Activated CD4-positive, alpha-beta memory T cell treated with anti-CD3 and anti-CD28 coated beads for 36 hours (primary cell): ENCODE results near the gene DHX29. TPM values are rescaled to one million over a fixed set of nuclear protein-coding genes. Genes with fewer than 3 reads are reported as not detected.

Experiments
- CTCF ChIA-PET: fragments of 350-600 bp; sonication (Branson Sonifier 250); formaldehyde crosslinking; loops from one replicate; lab custom pipeline; 2021; ENCODE audit warnings: antibody characterized with exemption, inconsistent platforms; lab: Charles Lee
- POLR2A ChIA-PET: fragments of 350-600 bp; sonication (Branson Sonifier 250); formaldehyde crosslinking; loops from one replicate; lab custom pipeline; 2021; ENCODE audit warnings: antibody characterized with exemption; lab: Charles Lee
- DNase-seq: peaks from one replicate; pipeline ENCODE4 v3.0.0-alpha.2; 2020
- H3K27ac Mint-ChIP-seq: one replicate; pipeline ENCODE4 v1.8.0; 2021; ENCODE audit warnings: mixed read lengths
- H3K27me3 Mint-ChIP-seq: one replicate; pipeline ENCODE4 v1.8.0; 2021; ENCODE audit warnings: mixed read lengths
- H3K36me3 Mint-ChIP-seq: one replicate; pipeline ENCODE4 v1.8.0; 2021; ENCODE audit warnings: mixed read lengths
- H3K4me1 Mint-ChIP-seq: one replicate; pipeline ENCODE4 v1.8.0; 2021; ENCODE audit warnings: low read depth, mixed read lengths
- H3K4me3 Mint-ChIP-seq: one replicate; pipeline ENCODE4 v1.8.0; 2021; ENCODE audit warnings: mild to moderate bottlenecking, mixed read lengths
- H3K9me3 Mint-ChIP-seq: one replicate; pipeline ENCODE4 v1.8.0; 2021; ENCODE audit warnings: mixed read lengths
- intact Hi-C: fragments of 100-400 bp; cut with micrococcal nuclease; formaldehyde crosslinking; loops from one replicate; pipeline ENCODE4 v1.15.1; 2023
- total RNA-seq, 2 experiments: library from RNA; stranded (reverse); gene quantifications; one replicate each; pipeline ENCODE4 v1.2.3, GENCODE V29; 2021

The DHX29 gene
- total RNA-seq, 2 experiments from 2014 or later: 11.5 to 11.8 TPM

DNA sequence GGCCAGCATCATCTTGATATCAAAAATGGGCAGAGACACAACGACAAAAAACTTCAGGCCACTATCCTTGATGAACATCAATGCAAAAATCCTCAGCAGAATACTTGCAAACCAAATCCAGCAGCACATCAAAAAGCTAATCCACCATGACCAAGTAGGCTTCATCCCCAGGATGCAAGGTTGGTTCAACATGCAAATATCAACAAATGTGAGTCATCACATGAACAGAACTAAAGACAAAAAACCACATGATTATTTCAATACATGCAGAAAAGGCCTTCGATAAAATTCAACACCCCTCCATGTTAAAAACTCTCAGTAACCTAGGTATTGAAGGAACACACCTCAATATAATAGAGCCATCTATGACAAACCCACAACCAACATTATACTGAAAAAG lies 8.8 kb upstream of the DHX29 start:
- H3K36me3 Mint-ChIP-seq: peaks cover 23% of the 10 kb centered on the region
- peaks cover 49% of the 10 kb centered on the region for H3K4me1 Mint-ChIP-seq
- intact Hi-C loops: no loop called here
- no peak for DNase-seq
- ChIA-PET POLR2A (no interaction called here), CTCF (interaction anchor here (1.1 kb wide), 1 partner anchor 9 kb away, joined by 3 read pairs; the partner anchor contains the start of genes DHX29 and MTREX)
- no peak overlapping the region for H3K4me3 Mint-ChIP-seq
- H3K27me3 Mint-ChIP-seq: no peaks in the 10 kb centered on the region
- H3K27ac Mint-ChIP-seq: no peak overlapping the region
- peaks cover 18% of the 10 kb centered on the region for H3K9me3 Mint-ChIP-seq

DNA sequence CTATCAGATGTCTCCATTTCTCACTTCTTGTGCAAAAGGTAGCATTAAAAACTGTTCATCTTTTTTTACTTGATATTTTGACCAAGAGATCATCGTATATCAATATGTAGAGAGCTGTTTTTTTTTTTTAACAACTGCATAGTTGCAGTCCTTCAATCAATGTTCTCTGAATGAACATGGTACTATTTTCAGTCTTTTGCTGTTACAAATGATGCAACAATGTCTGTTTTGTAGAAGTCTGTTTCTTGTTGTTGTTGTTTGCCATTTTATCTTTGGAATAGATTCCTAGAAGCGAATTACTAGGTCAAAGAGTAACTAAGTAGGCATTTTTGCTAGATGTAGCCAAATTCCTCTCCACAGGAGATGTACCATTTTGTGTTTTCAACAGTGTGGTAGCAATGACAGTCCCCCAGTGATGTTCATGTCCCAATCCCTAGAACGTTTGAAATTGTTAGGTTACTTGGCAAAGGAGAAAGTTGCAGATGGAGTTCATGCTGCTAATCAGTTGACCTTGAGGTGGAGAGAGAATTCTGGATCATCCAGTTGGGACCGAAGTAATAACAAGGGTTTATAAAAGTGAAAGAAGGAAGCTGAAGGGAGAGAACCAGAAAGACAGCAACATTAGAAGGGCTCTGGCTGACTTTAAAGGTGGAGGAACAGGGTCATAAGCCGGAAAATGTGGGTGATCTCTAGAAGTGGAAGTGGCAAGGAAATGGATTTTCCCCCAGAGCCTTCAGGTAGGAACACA lies 6.5 kb upstream of the DHX29 start:
- H3K9me3 Mint-ChIP-seq: peaks cover 18% of the 10 kb centered on the region
- no peak overlapping the region for H3K4me3 Mint-ChIP-seq
- H3K36me3 Mint-ChIP-seq: peaks cover 25% of the 10 kb centered on the region
- no peaks in the 10 kb centered on the region for H3K27me3 Mint-ChIP-seq
- no peak overlapping the region for H3K27ac Mint-ChIP-seq
- ChIA-PET POLR2A (no interaction called here), CTCF (no interaction called here)
- intact Hi-C loops: no loop called here
- DNase-seq: no peak
- H3K4me1 Mint-ChIP-seq: peaks cover 52% of the 10 kb centered on the region

DNA sequence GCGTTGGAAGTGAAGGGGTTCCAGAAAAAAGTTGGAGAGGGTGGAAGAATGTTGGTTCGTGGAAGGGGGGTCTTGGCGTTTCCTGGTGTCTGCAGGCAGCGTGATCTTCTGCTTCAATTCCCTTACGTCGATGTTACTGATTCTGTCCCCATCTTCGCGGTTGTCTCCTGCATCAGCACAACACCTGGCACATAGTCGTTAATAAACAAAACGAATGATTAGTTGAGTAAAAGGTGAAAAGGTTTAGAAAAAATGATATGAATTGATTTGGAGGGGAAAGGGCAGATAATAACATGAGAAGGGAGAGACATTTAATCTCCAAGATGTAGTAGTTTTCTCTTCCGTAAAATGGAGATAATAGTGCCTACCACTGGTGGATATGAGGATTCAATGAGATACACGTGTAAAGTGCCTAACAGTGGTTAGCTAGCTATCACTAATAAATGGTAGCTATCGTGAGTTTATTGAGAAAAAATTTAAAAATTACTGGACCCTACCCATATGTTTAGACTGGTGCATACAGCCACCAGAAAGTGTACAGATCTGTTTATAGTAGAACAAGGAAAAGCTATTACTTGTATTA lies 851 bp upstream of the DHX29 start:
- H3K27ac Mint-ChIP-seq: no peak overlapping the region
- POLR2A ChIA-PET: interaction anchor here (1.0 to 2.3 kb wide), 2 partner anchors 31 to 135 kb away, joined by 4 to 6 read pairs; partner anchors contain the start of gene CDC20B
- H3K4me1 Mint-ChIP-seq: peaks cover 35% of the 10 kb centered on the region
- H3K4me3 Mint-ChIP-seq: no peak overlapping the region
- no peaks in the 10 kb centered on the region for H3K27me3 Mint-ChIP-seq
- intact Hi-C loops: loop anchor here (1.0 kb wide), 2 partner anchors 30 to 81 kb away; partner anchors contain the start of gene MCIDAS
- DNase-seq: peak; percentile 31
- peaks cover 10% of the 10 kb centered on the region for H3K36me3 Mint-ChIP-seq
- peaks cover 3% of the 10 kb centered on the region for H3K9me3 Mint-ChIP-seq
- CTCF ChIA-PET: interaction anchor here (0.6 to 2.0 kb wide), 9 partner anchors 11 to 383 kb away, joined by 3 to 5 read pairs (median 4); no protein-coding TSS in a partner anchor

DNA sequence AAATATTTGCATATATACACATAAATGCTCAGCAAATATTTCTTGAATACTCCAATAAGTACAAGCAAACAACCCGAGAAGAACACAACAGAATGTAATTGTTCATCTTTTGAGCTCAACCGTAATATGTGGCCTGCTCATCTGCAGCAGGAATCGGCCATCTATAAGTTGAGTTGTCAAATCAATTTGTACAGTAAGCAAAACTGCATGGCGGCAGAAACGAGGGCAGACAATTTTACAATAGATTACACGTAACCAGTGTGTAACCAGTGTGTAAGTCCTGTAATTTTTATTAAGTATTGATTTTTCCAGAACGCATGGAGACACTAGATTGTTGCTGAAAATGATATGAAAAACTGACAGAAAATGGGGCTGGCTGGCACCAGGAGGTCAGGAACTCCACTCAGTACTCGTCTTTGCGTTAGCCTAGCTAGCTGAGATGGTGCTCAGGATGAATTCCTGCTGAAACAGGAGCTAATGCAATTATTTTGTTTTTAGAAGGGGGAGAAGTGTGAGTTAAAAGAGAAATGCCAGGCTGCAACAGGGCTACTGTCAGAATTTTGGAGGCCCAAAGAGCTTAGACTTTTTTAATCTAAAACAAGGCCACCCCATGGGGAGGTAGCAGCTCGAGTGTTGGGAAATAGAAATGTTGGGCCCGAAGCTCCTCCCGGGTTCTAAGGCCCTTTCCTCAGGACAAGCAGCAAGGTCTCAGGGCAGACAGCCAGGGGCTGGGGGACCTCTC lies 682 bp downstream of the DHX29 start:
- POLR2A ChIA-PET: interaction anchor here (0.6 to 2.3 kb wide), 7 partner anchors 9 to 404 kb away, joined by 3 to 6 read pairs (median 4); partner anchors contain the start of gene CDC20B
- CTCF ChIA-PET: interaction anchor here (0.6 to 2.0 kb wide), 10 partner anchors 9 to 385 kb away, joined by 3 to 5 read pairs (median 3); partner anchors contain the start of gene CDC20B
- intact Hi-C loops: loop anchor here (1.0 kb wide), 1 partner anchor 134 kb away; the partner anchor contains the start of gene CDC20B
- H3K27me3 Mint-ChIP-seq: no peaks in the 10 kb centered on the region
- DNase-seq: peak; percentile 14
- H3K36me3 Mint-ChIP-seq: peaks cover 15% of the 10 kb centered on the region
- peaks cover 25% of the 10 kb centered on the region for H3K4me1 Mint-ChIP-seq
- no peak overlapping the region for H3K27ac Mint-ChIP-seq
- H3K9me3 Mint-ChIP-seq: peaks cover 3% of the 10 kb centered on the region
- no peak overlapping the region for H3K4me3 Mint-ChIP-seq

DNA sequence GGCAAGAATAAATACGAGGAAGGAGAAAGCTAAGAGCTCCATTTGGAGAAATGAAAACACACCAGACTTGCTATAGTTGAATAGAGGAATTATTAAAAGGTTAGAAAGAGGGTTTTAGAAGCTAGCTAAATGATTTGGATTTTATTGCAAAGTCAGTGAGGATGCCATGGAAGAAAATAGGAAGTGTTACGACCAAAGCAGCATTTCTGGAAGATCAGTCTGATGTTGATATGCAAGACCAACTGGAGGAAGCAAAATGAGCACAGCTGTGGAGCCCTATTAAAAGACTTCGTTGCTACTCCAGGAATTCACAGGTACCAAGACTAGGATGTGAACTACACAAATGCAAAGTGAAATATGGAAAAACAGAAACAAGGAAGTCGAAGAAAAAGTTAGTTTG lies 2.1 kb downstream of the DHX29 start:
- intact Hi-C loops: no loop called here
- DNase-seq: no peak
- peaks cover 15% of the 10 kb centered on the region for H3K4me1 Mint-ChIP-seq
- H3K4me3 Mint-ChIP-seq: no peak overlapping the region
- peaks cover 15% of the 10 kb centered on the region for H3K36me3 Mint-ChIP-seq
- no peak overlapping the region for H3K27ac Mint-ChIP-seq
- H3K27me3 Mint-ChIP-seq: no peaks in the 10 kb centered on the region
- POLR2A ChIA-PET: no interaction called here
- CTCF ChIA-PET: interaction anchor here (0.7 to 1.1 kb wide), 2 partner anchors 21 to 37 kb away, joined by 3 read pairs; no protein-coding TSS in a partner anchor
- peaks cover 7% of the 10 kb centered on the region for H3K9me3 Mint-ChIP-seq

DNA sequence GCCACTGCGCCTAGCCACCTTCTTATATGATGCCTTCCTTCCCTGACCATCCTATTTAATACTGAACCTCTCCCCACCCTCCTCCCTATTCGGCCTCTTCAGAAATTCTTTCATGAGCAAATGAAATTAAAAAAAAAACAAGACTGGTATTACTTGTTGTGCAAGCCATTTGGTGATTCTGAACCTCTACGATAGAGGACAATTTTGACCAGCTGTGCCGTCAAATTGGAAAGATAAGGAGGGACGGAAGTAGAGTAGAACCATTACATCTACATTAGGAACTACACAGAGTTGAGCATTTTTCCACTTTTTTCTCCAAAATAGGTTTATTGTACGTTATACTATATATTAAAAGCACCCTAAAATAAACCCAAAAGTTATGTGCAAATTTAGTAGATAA lies 2.9 kb downstream of the DHX29 start:
- peaks cover 13% of the 10 kb centered on the region for H3K4me1 Mint-ChIP-seq
- POLR2A ChIA-PET: no interaction called here
- intact Hi-C loops: no loop called here
- CTCF ChIA-PET: interaction anchor here (1.1 kb wide), 1 partner anchor 38 kb away, joined by 3 read pairs; no protein-coding TSS in a partner anchor
- peaks cover 15% of the 10 kb centered on the region for H3K36me3 Mint-ChIP-seq
- H3K4me3 Mint-ChIP-seq: no peak overlapping the region
- no peak for DNase-seq
- no peak overlapping the region for H3K27ac Mint-ChIP-seq
- H3K27me3 Mint-ChIP-seq: no peaks in the 10 kb centered on the region
- peaks cover 7% of the 10 kb centered on the region for H3K9me3 Mint-ChIP-seq

DNA sequence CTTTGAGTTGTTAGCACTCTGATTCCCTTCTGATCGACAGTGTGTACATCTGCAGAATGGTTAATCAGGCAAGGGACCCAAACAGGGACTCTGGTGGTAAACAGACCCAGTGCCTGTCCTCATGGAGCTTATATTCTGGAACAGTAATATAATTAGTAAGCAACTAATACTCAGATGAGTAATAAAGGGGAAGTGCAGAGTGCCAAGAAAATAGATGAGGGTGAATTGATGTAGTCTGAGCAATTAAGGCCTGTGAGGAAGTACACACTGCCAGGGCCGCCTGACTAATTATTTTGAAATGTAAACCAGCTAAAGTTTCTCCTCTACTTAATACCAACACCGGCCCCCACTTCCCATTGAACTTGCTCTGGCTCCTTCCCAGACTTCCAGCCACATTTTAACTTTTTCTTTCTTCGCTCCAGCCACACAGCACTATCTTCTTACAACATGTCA lies 4.2 kb downstream of the DHX29 start:
- CTCF ChIA-PET: interaction anchor here (1.2 kb wide), 1 partner anchor 131 kb away, joined by 3 read pairs; no protein-coding TSS in a partner anchor

DNA sequence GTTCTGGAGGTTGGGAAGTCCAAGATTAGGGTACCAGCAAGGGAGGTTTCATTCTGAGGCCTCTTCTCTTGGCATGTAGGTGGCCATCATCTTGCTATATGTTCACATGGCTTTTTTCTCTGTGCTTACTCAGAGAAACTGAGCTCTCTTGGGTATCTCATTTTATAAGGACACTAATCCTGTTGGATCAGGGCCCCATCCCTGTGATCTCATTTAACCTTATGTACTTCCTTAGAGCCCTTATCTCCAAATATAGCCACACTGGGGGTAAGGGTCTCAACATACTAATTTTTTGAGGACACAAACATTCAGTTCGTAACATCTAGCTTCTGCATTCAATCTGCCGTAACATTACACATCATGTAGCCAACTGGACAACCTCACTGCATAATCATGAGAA lies 6.6 kb downstream of the DHX29 start:
- H3K4me1 Mint-ChIP-seq: peaks cover 13% of the 10 kb centered on the region
- no peak overlapping the region for H3K4me3 Mint-ChIP-seq
- H3K9me3 Mint-ChIP-seq: peaks cover 7% of the 10 kb centered on the region
- H3K36me3 Mint-ChIP-seq: peaks cover 20% of the 10 kb centered on the region
- ChIA-PET CTCF (no interaction called here), POLR2A (interaction anchor here (0.7 kb wide), 1 partner anchor 312 kb away, joined by 3 read pairs; no protein-coding TSS in a partner anchor)
- intact Hi-C loops: no loop called here
- H3K27ac Mint-ChIP-seq: no peak overlapping the region
- no peaks in the 10 kb centered on the region for H3K27me3 Mint-ChIP-seq
- no peak for DNase-seq

More for the DNA sequence above, 4.2 kb downstream of the DHX29 start:
- POLR2A ChIA-PET: no interaction called here
- H3K36me3 Mint-ChIP-seq: peaks cover 15% of the 10 kb centered on the region
- H3K27ac Mint-ChIP-seq: no peak overlapping the region
- peaks cover 13% of the 10 kb centered on the region for H3K4me1 Mint-ChIP-seq
- H3K9me3 Mint-ChIP-seq: peaks cover 7% of the 10 kb centered on the region
- no peak overlapping the region for H3K4me3 Mint-ChIP-seq
- intact Hi-C loops: no loop called here
- H3K27me3 Mint-ChIP-seq: no peaks in the 10 kb centered on the region
- DNase-seq: no peak

DNA sequence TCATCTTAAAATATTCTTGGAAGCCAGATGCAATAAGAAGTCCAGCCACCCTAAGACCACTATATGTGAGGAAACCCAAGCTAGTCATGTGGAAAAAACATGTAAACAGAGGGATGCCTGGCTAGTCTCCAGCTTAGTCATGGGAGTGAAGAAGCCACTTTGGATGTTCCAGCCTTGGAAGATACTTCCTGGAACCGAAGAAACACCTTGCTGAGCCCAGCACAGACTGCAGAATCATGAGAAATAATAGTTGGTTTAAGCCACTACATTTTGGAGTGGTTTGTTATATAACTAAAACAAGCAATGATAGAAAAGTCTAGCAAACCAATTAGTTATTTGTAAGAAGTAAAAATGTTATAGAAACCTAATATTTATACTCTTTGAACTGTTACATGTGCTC lies 12.6 kb downstream of the DHX29 start:
- CTCF ChIA-PET: no interaction called here
- no peaks in the 10 kb centered on the region for H3K27me3 Mint-ChIP-seq
- POLR2A ChIA-PET: no interaction called here
- no peaks in the 10 kb centered on the region for H3K4me1 Mint-ChIP-seq
- DNase-seq: no peak
- peaks cover 38% of the 10 kb centered on the region for H3K36me3 Mint-ChIP-seq
- H3K9me3 Mint-ChIP-seq: no peaks in the 10 kb centered on the region
- no peak overlapping the region for H3K27ac Mint-ChIP-seq
- intact Hi-C loops: no loop called here
- H3K4me3 Mint-ChIP-seq: no peak overlapping the region

DNA sequence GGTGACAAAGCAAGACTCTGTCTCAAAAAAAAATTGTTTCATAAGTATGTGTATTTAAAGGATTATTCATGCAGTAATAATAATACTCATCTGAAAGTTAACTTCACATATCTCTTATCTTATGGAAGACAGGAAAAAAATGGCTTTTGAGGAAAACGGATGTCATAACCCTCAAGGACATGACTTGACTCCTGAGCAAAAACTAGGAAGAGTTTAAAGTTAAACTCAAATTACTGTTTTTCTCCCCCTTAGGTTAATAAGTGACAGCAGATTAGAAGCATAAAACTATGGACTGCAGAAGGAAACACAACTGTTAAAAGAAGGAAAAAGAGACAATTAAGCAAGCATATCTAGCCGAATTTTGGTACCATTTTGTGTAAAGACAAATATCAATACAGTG lies 16.5 kb downstream of the DHX29 start:
- intact Hi-C loops: no loop called here
- CTCF ChIA-PET: no interaction called here
- no peaks in the 10 kb centered on the region for H3K27me3 Mint-ChIP-seq
- no peaks in the 10 kb centered on the region for H3K4me1 Mint-ChIP-seq
- no peak for DNase-seq
- POLR2A ChIA-PET: no interaction called here
- no peaks in the 10 kb centered on the region for H3K9me3 Mint-ChIP-seq
- peaks cover 48% of the 10 kb centered on the region for H3K36me3 Mint-ChIP-seq
- H3K4me3 Mint-ChIP-seq: no peak overlapping the region
- H3K27ac Mint-ChIP-seq: no peak overlapping the region

DNA sequence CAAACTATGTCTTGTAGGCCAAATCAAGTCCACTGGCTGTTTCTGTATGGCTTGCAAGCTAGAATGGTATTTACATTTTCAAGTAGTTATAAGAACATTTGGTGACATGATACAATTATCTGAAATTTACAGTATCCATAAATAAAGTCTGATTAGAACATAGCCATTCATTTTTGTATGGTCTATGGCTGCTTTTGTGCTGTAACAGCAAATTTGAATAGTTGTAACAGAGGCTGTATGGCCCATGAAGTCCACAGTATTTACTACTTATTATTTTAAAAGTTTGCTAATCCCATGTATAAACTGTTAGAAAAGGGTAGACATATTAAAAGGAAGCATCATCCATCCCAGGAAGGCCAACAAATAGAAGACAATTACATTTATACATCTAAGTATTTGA lies 17.7 kb downstream of the DHX29 start:
- no peak for DNase-seq
- H3K9me3 Mint-ChIP-seq: no peaks in the 10 kb centered on the region
- ChIA-PET CTCF (interaction anchor here (1.3 kb wide), 1 partner anchor 18 kb away, joined by 3 read pairs; the partner anchor contains the start of genes DHX29 and MTREX), POLR2A (no interaction called here)
- no peak overlapping the region for H3K4me3 Mint-ChIP-seq
- no peak overlapping the region for H3K27ac Mint-ChIP-seq
- no peaks in the 10 kb centered on the region for H3K27me3 Mint-ChIP-seq
- H3K4me1 Mint-ChIP-seq: no peaks in the 10 kb centered on the region
- peaks cover 45% of the 10 kb centered on the region for H3K36me3 Mint-ChIP-seq
- intact Hi-C loops: no loop called here
